ENCODE data around the gene GPR183.

Gene GPR183

GRCh38 chr13:99339230-99339721 lies 32.1 kb upstream of the GPR183 start:
- no peak for FAIRE-seq

GRCh38 chr13:99335603-99336002 lies 28.4 kb upstream of the GPR183 start:
- FAIRE-seq = no peak

- no peak for FAIRE-seq
Measured at GRCh38 chr13:99335087-99335486, 27.9 kb upstream of the GPR183 start.

- no peak for FAIRE-seq
Measured at GRCh38 chr13:99334221-99334620, 27.0 kb upstream of the GPR183 start.

- no peak for FAIRE-seq
Measured at GRCh38 chr13:99332456-99332855, 25.3 kb upstream of the GPR183 start.

GRCh38 chr13:99331881-99332293 lies 24.7 kb upstream of the GPR183 start:
- FAIRE-seq = no peak

GRCh38 chr13:99330942-99331341 lies 23.7 kb upstream of the GPR183 start:
- no peak for FAIRE-seq

GRCh38 chr13:99329477-99329876 lies 22.3 kb upstream of the GPR183 start:
- FAIRE-seq = no peak

- FAIRE-seq = no peak
Measured at GRCh38 chr13:99327761-99328160, 20.6 kb upstream of the GPR183 start.

GRCh38 chr13:99327126-99327525 lies 19.9 kb upstream of the GPR183 start:
- no peak for FAIRE-seq

- FAIRE-seq = no peak
Measured at GRCh38 chr13:99326012-99326411, 18.8 kb upstream of the GPR183 start.

GRCh38 chr13:99323488-99323887 lies 16.3 kb upstream of the GPR183 start:
- FAIRE-seq = no peak

- no peak for FAIRE-seq
Measured at GRCh38 chr13:99322297-99323103, 15.3 kb upstream of the GPR183 start.

- FAIRE-seq = no peak
Measured at GRCh38 chr13:99321709-99322108, 14.5 kb upstream of the GPR183 start.

GRCh38 chr13:99320693-99321481 lies 13.7 kb upstream of the GPR183 start:
- peak; percentile 63 for FAIRE-seq

GRCh38 chr13:99316657-99317256 lies 9.6 kb upstream of the GPR183 start:
- FAIRE-seq = no peak

GRCh38 chr13:99316224-99316623 lies 9.0 kb upstream of the GPR183 start:
- FAIRE-seq = no peak

GRCh38 chr13:99315186-99315585 lies 8.0 kb upstream of the GPR183 start:
- no peak for FAIRE-seq

GRCh38 chr13:99314640-99315176 lies 7.5 kb upstream of the GPR183 start:
- no peak for FAIRE-seq

GRCh38 chr13:99313941-99314340 lies 6.7 kb upstream of the GPR183 start:
- no peak for FAIRE-seq

GRCh38 chr13:99313501-99313900 lies 6.3 kb upstream of the GPR183 start:
- FAIRE-seq = no peak

GRCh38 chr13:99312493-99312883 lies 5.3 kb upstream of the GPR183 start:
- no peak for FAIRE-seq
